Kidney (tissue), 14 donors: ENCODE data around the gene CD69. TPM values are rescaled to one million over a fixed set of nuclear protein-coding genes. Genes with fewer than 3 reads are reported as not detected.

ENCODE experiments used
- DNase-seq, 5 donors: peaks; one replicate each; pipeline ENCODE4 v3.0.0-alpha.2; 2013 to 2020
- FAIRE-seq: peaks from 2 replicates; lab custom pipeline; 2012; peaks lifted over from hg19 to GRCh38; lab: Jason Lieb, UNC
- H3K27ac ChIP-seq, 2 donors: one replicate each; pipeline ENCODE4 v1.7.0; 2013; ENCODE audit warnings: low read depth in 2 of 2, low read length in 2 of 2, inconsistent platforms in 1 of 2
- H3K27me3 ChIP-seq: one replicate; pipeline ENCODE4 v1.7.1; 2013; ENCODE audit warnings: low read length, inconsistent platforms; ENCODE audit not compliant: control insufficient read depth, insufficient read depth
- H3K36me3 ChIP-seq, 3 donors: one replicate each; pipeline versions ENCODE4 v1.7.0 to v1.7.1; 2013; ENCODE audit warnings: low read length in 3 of 3, control low read depth in 1 of 3, inconsistent platforms in 1 of 3; ENCODE audit not compliant: insufficient read depth in 3 of 3, control insufficient read depth in 2 of 3
- H3K4me1 ChIP-seq, 3 donors: one replicate each; pipeline versions ENCODE4 v1.7.0 to v1.7.1; 2013; ENCODE audit warnings: low read length in 3 of 3, inconsistent platforms in 1 of 3, low read depth in 1 of 3; ENCODE audit not compliant: control insufficient read depth in 2 of 3, insufficient read depth in 2 of 3
- H3K4me3 ChIP-seq, 3 donors: one replicate each; pipeline versions ENCODE4 v1.7.0 to v1.8.1; 2013; ENCODE audit warnings: low read length in 3 of 3, control low read depth in 1 of 3, inconsistent platforms in 1 of 3
- H3K9ac ChIP-seq, 3 donors: one replicate each; pipeline versions ENCODE4 v1.7.0 to v1.7.1; 2013; ENCODE audit warnings: low read length in 3 of 3, control low read depth in 1 of 3, inconsistent platforms in 1 of 3
- H3K9me3 ChIP-seq, 3 donors: one replicate each; pipeline versions ENCODE4 v1.7.0 to v1.7.1; 2013; ENCODE audit warnings: low read length in 3 of 3, control low read depth in 1 of 3, inconsistent platforms in 1 of 3; ENCODE audit not compliant: control insufficient read depth in 2 of 3, insufficient read depth in 1 of 3
- CTCF ChIP-seq: IDR thresholded peaks from 3 replicates; pipeline ENCODE4 v1.5.1; 2012; ENCODE audit warnings: mild to moderate bottlenecking, moderate library complexity, borderline replicate concordance; ENCODE audit not compliant: insufficient read depth; ENCODE audit errors: extremely low read depth
- intact Hi-C: fragments of 100-400 bp; cut with DNase I; formaldehyde crosslinking; loops from one replicate; pipeline ENCODE4 v1.11.1; 2022
- polyA plus RNA-seq: library from polyadenylated mRNA; stranded (reverse); fragments of 350-450 nt; fragmentation: Illumina TruSeq; extraction: RNeasy Lipid Tissue Mini Kit (QIAGEN cat#74804); gene quantifications from one replicate; pipeline ENCODE4 v1.2.3, GENCODE V29; 2014; ENCODE audit warnings: low read depth, low replicate concordance; ENCODE audit not compliant: insufficient read depth
- total RNA-seq: library from RNA; stranded (reverse); fragmentation: NEBNext Ultra II Directional; extraction: Animal tissue kit (Norgen Biotek cat#: 25700); gene quantifications from one replicate; pipeline ENCODE4 v1.2.1, GENCODE V29; 2021
- donor health status: control.
- donor health status: control.
- donor health status: control.
- donor health status: control.
- donor health status: control.
- donor health status: DM: yes; HTN: yes; CAD: no.
- donor health status: Normal renal cell carcinoma (clear cell type).

CD69 gene
- total and polyA plus RNA-seq, 2 donors from 2014 or later, result 2.2 to 25.0 TPM

DNA sequence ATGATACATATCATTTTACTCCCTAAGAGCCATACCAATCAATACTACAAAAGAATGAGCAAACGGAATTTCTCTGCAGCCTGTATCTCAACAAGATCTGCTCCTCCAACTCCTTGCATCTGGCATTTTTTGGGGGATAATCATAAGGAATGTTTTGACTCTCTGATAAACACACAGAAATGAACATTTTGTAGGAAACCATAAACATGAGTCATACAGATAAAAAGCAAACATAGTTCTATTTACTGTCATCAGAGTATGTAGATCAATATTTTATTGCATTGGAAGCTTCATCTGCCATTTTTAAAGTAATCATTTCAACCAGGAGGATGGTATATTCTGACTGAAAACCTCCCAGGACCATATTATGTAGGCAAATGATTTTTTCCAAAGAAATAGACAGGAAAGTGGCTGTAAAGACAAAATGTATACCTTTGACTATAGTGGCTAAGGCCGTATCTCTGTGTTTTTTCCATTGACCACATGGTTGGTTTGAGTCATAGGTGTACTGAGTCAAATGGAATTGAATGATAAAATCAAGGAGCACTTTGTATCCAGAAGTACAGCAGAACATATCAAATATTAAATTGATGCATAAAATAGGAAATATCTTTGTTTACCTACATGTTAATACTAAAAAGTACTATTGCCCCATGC, 32.4 kb upstream of the CD69 start:
- Histone ChIP-seq H3K27me3 (no peaks in the 10 kb centered on the region), H3K9me3 (no peaks in the 10 kb centered on the region), H3K9ac (no peak overlapping the region), H3K27ac (no peak overlapping the region), H3K4me3 (no peak overlapping the region), H3K4me1 (no peaks in the 10 kb centered on the region), H3K36me3 (no peaks in the 10 kb centered on the region)
- DNase-seq (no peak), FAIRE-seq (no peak)
- intact Hi-C loops, result no loop called here
- no peak for TF ChIP-seq CTCF

DNA sequence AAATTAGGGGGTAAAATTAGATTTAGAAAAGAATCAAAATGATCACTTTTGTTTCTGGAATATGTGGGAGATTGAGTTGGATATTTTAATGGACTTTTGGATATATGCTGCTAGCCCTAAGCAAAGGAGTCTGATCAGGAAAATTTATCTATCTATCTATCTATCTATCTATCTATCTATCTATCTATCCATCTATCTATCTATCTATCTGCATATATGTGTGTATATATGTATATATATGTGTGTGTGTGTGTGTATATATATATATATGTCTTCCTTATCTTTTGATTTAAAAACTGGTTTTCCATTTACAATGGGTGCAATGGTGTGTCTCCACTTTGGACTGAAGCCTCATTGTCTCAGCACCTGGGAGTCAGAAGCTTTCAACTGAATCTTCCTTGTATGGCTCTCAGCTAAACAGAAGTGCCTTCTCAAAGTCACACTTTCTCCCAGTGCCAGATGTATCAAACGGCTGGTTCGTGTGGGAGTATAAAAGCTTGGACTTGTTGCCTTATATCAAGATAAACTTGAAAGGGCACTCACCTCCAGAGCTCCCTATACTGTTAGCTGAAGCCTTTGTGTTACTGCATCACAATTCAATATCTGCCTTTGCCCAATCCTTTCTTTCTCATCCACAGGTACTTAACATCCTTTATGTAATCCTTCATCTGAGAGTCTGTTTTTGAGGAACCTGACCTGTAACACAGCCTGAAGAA, 31.6 kb upstream of the CD69 start:
- Histone ChIP-seq H3K4me1 (no peaks in the 10 kb centered on the region), H3K36me3 (no peaks in the 10 kb centered on the region), H3K9ac (no peak overlapping the region), H3K9me3 (no peaks in the 10 kb centered on the region), H3K4me3 (no peak overlapping the region), H3K27me3 (no peaks in the 10 kb centered on the region), H3K27ac (no peak overlapping the region)
- no peak for TF ChIP-seq CTCF
- DNase-seq (no peak), FAIRE-seq (no peak)
- intact Hi-C loops, result no loop called here

DNA sequence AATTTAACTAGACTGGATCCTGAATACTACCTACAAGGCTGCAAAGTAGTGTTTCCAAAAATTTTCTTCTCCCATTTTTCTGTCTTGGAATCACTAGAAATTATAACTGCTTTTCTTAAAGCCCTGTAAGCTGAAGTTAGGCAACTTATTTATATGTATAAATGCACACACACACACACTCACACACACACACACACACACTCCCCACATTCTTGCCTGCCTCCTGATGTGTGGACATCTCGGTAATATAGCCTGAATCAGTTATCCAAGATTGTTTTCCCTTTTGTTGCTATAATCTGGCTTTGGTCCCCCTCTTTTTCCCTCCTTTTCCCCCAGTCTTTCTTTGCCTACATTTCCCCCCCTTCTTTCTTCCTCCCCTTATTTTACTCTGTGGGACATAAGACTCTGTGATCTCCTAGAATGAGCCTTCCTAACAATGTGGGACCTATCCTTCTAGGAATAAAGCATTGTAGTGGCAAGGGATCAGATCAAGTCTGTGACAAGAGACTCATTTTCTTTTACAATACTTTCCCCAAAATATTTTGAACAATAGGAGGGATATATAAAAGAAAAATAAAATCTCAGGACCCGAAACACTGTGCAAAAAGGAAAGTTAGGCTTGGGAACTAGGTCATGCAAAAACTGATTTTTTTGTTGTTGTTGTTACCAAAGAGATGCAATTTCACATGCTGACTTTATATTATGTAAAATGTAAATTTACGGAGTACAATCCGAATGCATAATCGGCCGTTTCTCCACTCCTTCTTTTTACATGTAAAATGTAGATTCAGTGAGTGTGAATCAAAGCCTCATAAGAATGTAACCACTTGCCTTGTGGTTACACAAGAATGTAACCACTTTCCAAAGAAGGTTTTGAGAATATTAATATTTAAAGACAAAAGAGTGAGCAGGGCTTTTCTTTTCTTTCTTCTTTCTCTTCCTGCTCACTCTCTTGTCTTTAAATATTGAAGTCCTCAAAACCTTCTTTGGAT, 26.3 kb upstream of the CD69 start:
- FAIRE-seq (no peak), DNase-seq (no peak)
- Histone ChIP-seq H3K27me3 (no peaks in the 10 kb centered on the region), H3K4me3 (no peak overlapping the region), H3K9me3 (no peaks in the 10 kb centered on the region), H3K4me1 (no peaks in the 10 kb centered on the region), H3K36me3 (no peaks in the 10 kb centered on the region), H3K9ac (no peak overlapping the region), H3K27ac (no peak overlapping the region)
- TF ChIP-seq CTCF, result no peak
- intact Hi-C loops, result no loop called here
